ENCODE data around the gene GALNT9. TPM values are rescaled to one million over a fixed set of nuclear protein-coding genes. Genes with fewer than 3 reads are reported as not detected.

GALNT9 gene
- total RNA-seq, 6 experiments from 2014 or later, result not detected

GRCh38 chr12:132336451-132337413, 7.3 kb upstream of the GALNT9 start:
- H3K9me3 Mint-ChIP-seq, result peaks cover 12% of the 10 kb centered on the region
- no peaks in the 10 kb centered on the region for H3K4me1 Mint-ChIP-seq (ENCODE audit: low read depth)
- H3K27ac Mint-ChIP-seq, result no peak overlapping the region
- peaks cover 7% of the 10 kb centered on the region for H3K36me3 Mint-ChIP-seq (ENCODE audit: low read depth)
- peaks cover 25% of the 10 kb centered on the region for H3K27me3 Mint-ChIP-seq (ENCODE audit: insufficient read depth)
- no peak for DNase-seq
- H3K4me3 Mint-ChIP-seq, result no peak overlapping the region
- TF ChIP-seq CTCF (IDR thresholded peaks at IDR 0.05), result no peak

- Mint-ChIP-seq H3K9me3 (peaks cover 17% of the 10 kb centered on the region), H3K4me1 (ENCODE audit: low read depth) (no peaks in the 10 kb centered on the region), H3K36me3 (ENCODE audit: low read depth) (peaks cover 7% of the 10 kb centered on the region), H3K27me3 (ENCODE audit: insufficient read depth) (peaks cover 19% of the 10 kb centered on the region), H3K27ac (no peak overlapping the region), H3K4me3 (no peak overlapping the region)
- no peak for DNase-seq
- no peak for TF ChIP-seq CTCF (IDR thresholded peaks at IDR 0.05)
Observed at GRCh38 chr12:132335179-132335756, 5.9 kb upstream of the GALNT9 start.

- no peaks in the 10 kb centered on the region for H3K4me1 Mint-ChIP-seq (ENCODE audit: low read depth)
- peaks cover 7% of the 10 kb centered on the region for H3K36me3 Mint-ChIP-seq (ENCODE audit: low read depth)
- DNase-seq, result no peak
- H3K27me3 Mint-ChIP-seq (ENCODE audit: insufficient read depth), result peaks cover 11% of the 10 kb centered on the region
- H3K27ac Mint-ChIP-seq, result no peak overlapping the region
- peaks cover 17% of the 10 kb centered on the region for H3K9me3 Mint-ChIP-seq
- no peak overlapping the region for H3K4me3 Mint-ChIP-seq
- no peak for TF ChIP-seq CTCF (IDR thresholded peaks at IDR 0.05)
Observed at GRCh38 chr12:132333766-132334165, 4.4 kb upstream of the GALNT9 start.

GRCh38 chr12:132333273-132333672, 3.9 kb upstream of the GALNT9 start:
- Mint-ChIP-seq H3K27me3 (ENCODE audit: insufficient read depth) (peaks cover 14% of the 10 kb centered on the region), H3K4me1 (ENCODE audit: low read depth) (peaks cover 2% of the 10 kb centered on the region; the same call in 1 of the 2 replicates), H3K27ac (no peak overlapping the region), H3K4me3 (no peak overlapping the region), H3K9me3 (peaks cover 16% of the 10 kb centered on the region), H3K36me3 (ENCODE audit: low read depth) (peaks cover 7% of the 10 kb centered on the region)
- DNase-seq, result no peak
- TF ChIP-seq CTCF (IDR thresholded peaks at IDR 0.05), result no peak

GRCh38 chr12:132330549-132330881, 1.1 kb upstream of the GALNT9 start:
- peaks cover 8% of the 10 kb centered on the region for H3K27me3 Mint-ChIP-seq (ENCODE audit: insufficient read depth)
- no peak for TF ChIP-seq CTCF (IDR thresholded peaks at IDR 0.05)
- no peak for DNase-seq
- no peak overlapping the region for H3K4me3 Mint-ChIP-seq
- H3K9me3 Mint-ChIP-seq, result peaks cover 4% of the 10 kb centered on the region; the same call in 1 of the 2 replicates
- H3K27ac Mint-ChIP-seq, result no peak overlapping the region
- H3K36me3 Mint-ChIP-seq (ENCODE audit: low read depth), result no peaks in the 10 kb centered on the region
- H3K4me1 Mint-ChIP-seq (ENCODE audit: low read depth), result peaks cover 18% of the 10 kb centered on the region
